SU-DHL-6 (cell line): ENCODE results near the gene GSK3B.

ENCODE experiments used
- H2AFZ ChIP-seq: fragments of 200-600 bp; sonication (generic); 2 replicates; pipeline ENCODE4 v1.6.1; 2014; ENCODE audit warnings: low read depth, mild to moderate bottlenecking, moderate library complexity, mixed read lengths, antibody characterized with exemption, low read length; ENCODE audit not compliant: severe bottlenecking
- H3F3A ChIP-seq: fragments of 200-600 bp; shearing (Covaris generic); 2 replicates; pipeline ENCODE4 v1.6.0; 2016; ENCODE audit warnings: antibody characterized with exemption, mild to moderate bottlenecking; ENCODE audit not compliant: insufficient read depth
- H3K27ac ChIP-seq: fragments of 200-600 bp; sonication (generic); 2 replicates; pipeline ENCODE4 v1.5.1; 2016; ENCODE audit warnings: low read depth, mild to moderate bottlenecking, low read length, moderate library complexity, mixed read lengths
- H3K27me3 ChIP-seq: fragments of 200-600 bp; sonication (generic), shearing (Covaris generic); 2 replicates; pipeline ENCODE4 v1.6.0; 2014; ENCODE audit warnings: mild to moderate bottlenecking, low read length
- H3K36me3 ChIP-seq: fragments of 200-600 bp; sonication (generic); 2 replicates; pipeline ENCODE4 v1.6.1; 2014; ENCODE audit warnings: mild to moderate bottlenecking, low read length, mixed read lengths
- H3K4me2 ChIP-seq: fragments of 300-600, 200-600 bp; shearing (Covaris generic), sonication (generic); 2 replicates; pipeline ENCODE4 v1.6.0; 2014; ENCODE audit warnings: low read length, low read depth, mild to moderate bottlenecking; ENCODE audit not compliant: poor library complexity, severe bottlenecking
- H3K4me3 ChIP-seq: fragments of 200-600 bp; sonication (generic); 2 replicates; pipeline ENCODE4 v1.5.1; 2014; ENCODE audit warnings: antibody characterized with exemption, low read length, mild to moderate bottlenecking, mixed read lengths; ENCODE audit not compliant: insufficient read depth, poor library complexity, severe bottlenecking
- H3K79me2 ChIP-seq: fragments of 200-600 bp; sonication (generic); 2 replicates; pipeline ENCODE4 v1.6.1; 2014; ENCODE audit warnings: mild to moderate bottlenecking, low read length, moderate library complexity; ENCODE audit not compliant: insufficient read depth
- H3K9ac ChIP-seq: fragments of 200-600 bp; sonication (generic); 2 replicates; pipeline ENCODE4 v1.7.0; 2014; ENCODE audit warnings: mild to moderate bottlenecking, low read length
- H3K9me2 ChIP-seq: fragments of 200-600 bp; sonication (generic); replicated peaks from 2 replicates; pipeline ENCODE4 v1.6.1; 2014; ENCODE audit warnings: low read length; ENCODE audit not compliant: insufficient read depth
- H3K9me3 ChIP-seq: fragments of 200-600 bp; sonication (generic); 2 replicates; pipeline ENCODE4 v1.6.1; 2014; ENCODE audit warnings: low read length, mixed read lengths; ENCODE audit not compliant: insufficient read depth
- H4K20me1 ChIP-seq: fragments of 200-600 bp; sonication (generic); 2 replicates; pipeline ENCODE4 v1.6.1; 2014; ENCODE audit warnings: low read depth, mild to moderate bottlenecking, antibody characterized with exemption, low read length, moderate library complexity, mixed read lengths
- EZH2phosphoT487 ChIP-seq: fragments of 200-600 bp; sonication (generic), shearing (Covaris generic); conservative IDR thresholded peaks from 2 replicates; pipeline ENCODE4 v1.6.1; 2018; ENCODE audit warnings: mild to moderate bottlenecking, antibody characterized with exemption, low read length, moderate library complexity, mixed read lengths
- TF ChIP-seq, protein P1 (sequence below): fragments of 200-600 bp; sonication (generic); IDR thresholded peaks from one replicate; pipeline ENCODE4 v1.5.1; 2017; ENCODE audit warnings: antibody characterized with exemption, mild to moderate bottlenecking, low read length, moderate library complexity; ENCODE audit not compliant: insufficient read depth, poor library complexity, severe bottlenecking

Gene GSK3B

DNA sequence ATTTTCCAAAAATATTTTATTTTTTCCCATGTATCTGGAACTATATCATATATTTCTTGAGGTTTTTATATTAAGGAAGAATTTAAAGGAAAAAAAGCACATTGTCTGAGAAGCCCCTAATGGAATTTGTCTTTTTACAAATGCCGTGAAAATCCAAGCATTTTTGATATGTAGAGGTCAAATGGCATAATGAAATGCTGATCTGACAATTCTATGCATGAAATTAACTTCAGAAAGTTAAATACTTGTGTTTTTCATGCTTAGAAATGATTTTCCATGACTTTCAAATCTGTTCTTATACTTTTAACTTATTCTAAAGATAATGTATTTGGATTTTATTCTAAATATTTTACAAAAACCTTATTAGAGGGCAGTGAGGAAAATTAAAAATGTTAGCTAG is 193.1 kb downstream of the GSK3B start:
- H3K4me2 ChIP-seq: no peak overlapping the region
- no peaks in the 10 kb centered on the region for H3K27me3 ChIP-seq
- no peak overlapping the region for H3K27ac ChIP-seq
- no peaks in the 10 kb centered on the region for H3K9me2 ChIP-seq
- H4K20me1 ChIP-seq: no peaks in the 10 kb centered on the region
- H3K9me3 ChIP-seq: no peaks in the 10 kb centered on the region
- peaks cover 21% of the 10 kb centered on the region for H3K36me3 ChIP-seq
- no peak overlapping the region for H3K9ac ChIP-seq
- H3K4me3 ChIP-seq: no peak overlapping the region
- no peak for TF ChIP-seq EZH2phosphoT487
- TF ChIP-seq, protein P1, sequence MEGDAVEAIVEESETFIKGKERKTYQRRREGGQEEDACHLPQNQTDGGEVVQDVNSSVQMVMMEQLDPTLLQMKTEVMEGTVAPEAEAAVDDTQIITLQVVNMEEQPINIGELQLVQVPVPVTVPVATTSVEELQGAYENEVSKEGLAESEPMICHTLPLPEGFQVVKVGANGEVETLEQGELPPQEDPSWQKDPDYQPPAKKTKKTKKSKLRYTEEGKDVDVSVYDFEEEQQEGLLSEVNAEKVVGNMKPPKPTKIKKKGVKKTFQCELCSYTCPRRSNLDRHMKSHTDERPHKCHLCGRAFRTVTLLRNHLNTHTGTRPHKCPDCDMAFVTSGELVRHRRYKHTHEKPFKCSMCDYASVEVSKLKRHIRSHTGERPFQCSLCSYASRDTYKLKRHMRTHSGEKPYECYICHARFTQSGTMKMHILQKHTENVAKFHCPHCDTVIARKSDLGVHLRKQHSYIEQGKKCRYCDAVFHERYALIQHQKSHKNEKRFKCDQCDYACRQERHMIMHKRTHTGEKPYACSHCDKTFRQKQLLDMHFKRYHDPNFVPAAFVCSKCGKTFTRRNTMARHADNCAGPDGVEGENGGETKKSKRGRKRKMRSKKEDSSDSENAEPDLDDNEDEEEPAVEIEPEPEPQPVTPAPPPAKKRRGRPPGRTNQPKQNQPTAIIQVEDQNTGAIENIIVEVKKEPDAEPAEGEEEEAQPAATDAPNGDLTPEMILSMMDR: no peak
- H3K79me2 ChIP-seq: no peaks in the 10 kb centered on the region
- H2AFZ ChIP-seq: no peak overlapping the region
- 0 out of 2 replicates have a peak, but pooled peaks cover 6% of the 10 kb centered on the region for H3F3A ChIP-seq

DNA sequence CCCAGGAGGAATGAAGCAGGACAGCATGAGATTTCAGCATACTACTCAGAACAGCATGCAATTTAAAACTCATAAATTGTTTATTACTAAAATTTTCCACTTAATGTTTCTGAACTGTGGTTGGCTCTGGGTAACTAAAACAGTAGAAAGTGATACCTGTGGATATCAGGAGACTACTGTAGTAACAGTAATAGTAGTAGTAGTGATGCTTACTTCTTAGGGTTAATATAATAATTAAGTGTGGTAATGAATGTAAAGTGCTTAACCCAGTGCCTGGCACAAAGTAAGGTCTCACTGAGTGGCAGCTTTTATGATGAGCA is 195.1 kb downstream of the GSK3B start:
- Histone ChIP-seq H2AFZ (no peak overlapping the region), H3K27ac (no peak overlapping the region), H3K4me2 (no peak overlapping the region), H3F3A (peaks cover 8% of the 10 kb centered on the region; the same call in 1 of the 2 replicates), H3K36me3 (peaks cover 15% of the 10 kb centered on the region), H3K27me3 (no peaks in the 10 kb centered on the region), H3K79me2 (no peaks in the 10 kb centered on the region), H4K20me1 (no peaks in the 10 kb centered on the region), H3K9ac (no peak overlapping the region), H3K9me2 (no peaks in the 10 kb centered on the region), H3K4me3 (no peak overlapping the region), H3K9me3 (no peaks in the 10 kb centered on the region)
- TF ChIP-seq, protein P1: no peak
- TF ChIP-seq EZH2phosphoT487: no peak

- Histone ChIP-seq H3K9me3 (no peaks in the 10 kb centered on the region), H3K27ac (no peak overlapping the region), H3K4me3 (no peak overlapping the region), H3K9ac (no peak overlapping the region), H3K4me2 (no peak overlapping the region), H3F3A (peaks cover 8% of the 10 kb centered on the region; the same call in 1 of the 2 replicates), H3K27me3 (no peaks in the 10 kb centered on the region), H3K36me3 (peaks cover 10% of the 10 kb centered on the region; the same call in 1 of the 2 replicates), H2AFZ (no peak overlapping the region), H3K79me2 (no peaks in the 10 kb centered on the region), H4K20me1 (no peaks in the 10 kb centered on the region), H3K9me2 (no peaks in the 10 kb centered on the region)
- TF ChIP-seq, protein P1: no peak
- no peak for TF ChIP-seq EZH2phosphoT487
These were observed 195.6 kb downstream of the GSK3B start for GRCh38 chr3:119898478-119899191.
